Measurements from ENCODE around the gene COPE. TPM values are rescaled to one million over a fixed set of nuclear protein-coding genes. Genes with fewer than 3 reads are reported as not detected.

COPE gene
- polyA plus RNA-seq, 1 donor from 2014 or later: 397 TPM

DNA sequence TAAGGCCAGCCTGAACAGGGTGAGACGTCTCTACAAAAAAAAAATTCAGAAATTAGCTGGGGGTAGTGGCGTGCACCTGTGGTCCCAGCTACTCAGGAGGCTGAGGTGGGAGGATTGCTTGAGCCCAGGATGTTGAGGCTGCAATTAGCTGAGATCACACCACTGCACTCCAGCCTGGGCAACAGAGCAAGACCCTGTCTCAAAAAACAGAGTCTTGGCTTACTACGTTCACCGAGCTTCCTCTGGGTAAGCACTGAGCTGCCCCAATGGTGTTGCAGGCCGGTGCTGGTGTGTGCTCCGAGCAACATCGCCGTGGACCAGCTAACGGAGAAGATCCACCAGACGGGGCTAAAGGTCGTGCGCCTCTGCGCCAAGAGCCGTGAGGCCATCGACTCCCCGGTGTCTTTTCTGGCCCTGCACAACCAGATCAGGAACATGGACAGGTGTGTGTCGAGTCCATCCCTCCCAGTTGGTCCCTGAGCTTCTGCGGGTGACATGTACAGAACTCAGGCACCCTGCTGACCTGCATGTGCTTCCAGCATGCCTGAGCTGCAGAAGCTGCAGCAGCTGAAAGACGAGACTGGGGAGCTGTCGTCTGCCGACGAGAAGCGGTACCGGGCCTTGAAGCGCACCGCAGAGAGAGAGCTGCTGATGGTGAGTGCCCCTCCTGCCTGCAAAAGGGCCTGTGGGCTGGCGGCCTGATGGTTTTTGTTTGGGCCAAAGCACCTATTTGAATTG, 63.4 kb downstream of the COPE start:
- H3K36me3 ChIP-seq (ENCODE audit: insufficient read depth, low read length): no peaks in the 10 kb centered on the region

DNA sequence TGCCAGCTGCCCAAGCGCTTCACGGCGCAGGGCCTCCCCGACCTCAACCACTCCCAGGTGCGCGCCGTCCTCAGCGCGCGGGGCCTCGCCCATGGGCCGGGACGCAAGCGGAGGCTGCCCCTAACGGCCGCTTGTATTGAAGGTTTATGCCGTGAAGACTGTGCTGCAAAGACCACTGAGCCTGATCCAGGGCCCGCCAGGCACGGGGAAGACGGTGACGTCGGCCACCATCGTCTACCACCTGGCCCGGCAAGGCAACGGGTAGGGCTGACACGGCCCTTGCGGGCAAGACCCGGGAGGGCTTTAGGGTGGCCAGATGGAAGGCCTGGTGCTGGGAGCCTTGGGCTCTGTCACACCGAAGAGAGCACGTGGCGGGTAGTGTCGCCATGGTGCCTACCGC, 64.2 kb downstream of the COPE start:
- H3K27me3 ChIP-seq (ENCODE audit: insufficient read depth, low read depth, low read length): no peaks in the 10 kb centered on the region
- no peaks in the 10 kb centered on the region for H3K9me2 ChIP-seq (ENCODE audit: insufficient read depth, low read length)
- H3K36me3 ChIP-seq (ENCODE audit: insufficient read depth, low read length): no peaks in the 10 kb centered on the region
- H4K20me1 ChIP-seq (ENCODE audit: insufficient read depth): no peaks in the 10 kb centered on the region
- H3K4me3 ChIP-seq (ENCODE audit: low read length): no peak overlapping the region
- no peaks in the 10 kb centered on the region for H3F3A ChIP-seq (ENCODE audit: insufficient read depth, low read length, poor library complexity, severe bottlenecking)
- H3K27ac ChIP-seq (ENCODE audit: low read length): no peak overlapping the region
- no peak overlapping the region for H3K4me2 ChIP-seq (ENCODE audit: low read length)
- H3K9ac ChIP-seq (ENCODE audit: low read length): no peak overlapping the region
- H2AFZ ChIP-seq (ENCODE audit: low read depth, low read length): no peak overlapping the region
- H3K79me2 ChIP-seq (replicated peaks; ENCODE audit: insufficient read depth, low read length): no peaks in the 10 kb centered on the region
- no peaks in the 10 kb centered on the region for H3K9me3 ChIP-seq (ENCODE audit: low read length)
- TF ChIP-seq EZH2 (IDR thresholded peaks at IDR 0.05; ENCODE audit: borderline replicate concordance, insufficient read depth, low read length, poor library complexity, severe bottlenecking) (no peak), SMC3 (conservative IDR thresholded peaks at IDR 0.05; ENCODE audit: poor library complexity) (no peak), TAF1 (IDR thresholded peaks at IDR 0.05; ENCODE audit: low read depth) (no peak), MXI1 (conservative IDR thresholded peaks at IDR 0.05; ENCODE audit: poor library complexity, severe bottlenecking) (no peak), POLR2AphosphoS5 (IDR thresholded peaks at IDR 0.05) (no peak), EP300 (conservative IDR thresholded peaks at IDR 0.05; ENCODE audit: poor library complexity, severe bottlenecking) (no peak), RAD21 (conservative IDR thresholded peaks at IDR 0.05) (no peak)
- TF ChIP-seq, protein P1, sequence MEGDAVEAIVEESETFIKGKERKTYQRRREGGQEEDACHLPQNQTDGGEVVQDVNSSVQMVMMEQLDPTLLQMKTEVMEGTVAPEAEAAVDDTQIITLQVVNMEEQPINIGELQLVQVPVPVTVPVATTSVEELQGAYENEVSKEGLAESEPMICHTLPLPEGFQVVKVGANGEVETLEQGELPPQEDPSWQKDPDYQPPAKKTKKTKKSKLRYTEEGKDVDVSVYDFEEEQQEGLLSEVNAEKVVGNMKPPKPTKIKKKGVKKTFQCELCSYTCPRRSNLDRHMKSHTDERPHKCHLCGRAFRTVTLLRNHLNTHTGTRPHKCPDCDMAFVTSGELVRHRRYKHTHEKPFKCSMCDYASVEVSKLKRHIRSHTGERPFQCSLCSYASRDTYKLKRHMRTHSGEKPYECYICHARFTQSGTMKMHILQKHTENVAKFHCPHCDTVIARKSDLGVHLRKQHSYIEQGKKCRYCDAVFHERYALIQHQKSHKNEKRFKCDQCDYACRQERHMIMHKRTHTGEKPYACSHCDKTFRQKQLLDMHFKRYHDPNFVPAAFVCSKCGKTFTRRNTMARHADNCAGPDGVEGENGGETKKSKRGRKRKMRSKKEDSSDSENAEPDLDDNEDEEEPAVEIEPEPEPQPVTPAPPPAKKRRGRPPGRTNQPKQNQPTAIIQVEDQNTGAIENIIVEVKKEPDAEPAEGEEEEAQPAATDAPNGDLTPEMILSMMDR (IDR thresholded peaks at IDR 0.05; ENCODE audit: poor library complexity, severe bottlenecking): no peak

More for the DNA sequence above, 63.4 kb downstream of the COPE start:
- Histone ChIP-seq H4K20me1 (ENCODE audit: insufficient read depth) (no peaks in the 10 kb centered on the region), H3F3A (ENCODE audit: insufficient read depth, low read length, poor library complexity, severe bottlenecking) (no peaks in the 10 kb centered on the region), H3K9ac (ENCODE audit: low read length) (peak overlapping the region; percentile 53), H3K4me2 (ENCODE audit: low read length) (no peak overlapping the region), H2AFZ (ENCODE audit: low read depth, low read length) (no peak overlapping the region), H3K9me2 (ENCODE audit: insufficient read depth, low read length) (no peaks in the 10 kb centered on the region), H3K79me2 (replicated peaks; ENCODE audit: insufficient read depth, low read length) (no peaks in the 10 kb centered on the region), H3K9me3 (ENCODE audit: low read length) (no peaks in the 10 kb centered on the region), H3K4me3 (ENCODE audit: low read length) (no peak overlapping the region), H3K27me3 (ENCODE audit: insufficient read depth, low read depth, low read length) (no peaks in the 10 kb centered on the region), H3K27ac (ENCODE audit: low read length) (peak overlapping the region; percentile 70)
- TF ChIP-seq MXI1 (conservative IDR thresholded peaks at IDR 0.05; ENCODE audit: poor library complexity, severe bottlenecking): no peak
- TF ChIP-seq, protein P1 (IDR thresholded peaks at IDR 0.05; ENCODE audit: poor library complexity, severe bottlenecking): no peak
- no peak for TF ChIP-seq EP300 (conservative IDR thresholded peaks at IDR 0.05; ENCODE audit: poor library complexity, severe bottlenecking)
